ENCODE measurements around the gene VCX.

The VCX gene

DNA sequence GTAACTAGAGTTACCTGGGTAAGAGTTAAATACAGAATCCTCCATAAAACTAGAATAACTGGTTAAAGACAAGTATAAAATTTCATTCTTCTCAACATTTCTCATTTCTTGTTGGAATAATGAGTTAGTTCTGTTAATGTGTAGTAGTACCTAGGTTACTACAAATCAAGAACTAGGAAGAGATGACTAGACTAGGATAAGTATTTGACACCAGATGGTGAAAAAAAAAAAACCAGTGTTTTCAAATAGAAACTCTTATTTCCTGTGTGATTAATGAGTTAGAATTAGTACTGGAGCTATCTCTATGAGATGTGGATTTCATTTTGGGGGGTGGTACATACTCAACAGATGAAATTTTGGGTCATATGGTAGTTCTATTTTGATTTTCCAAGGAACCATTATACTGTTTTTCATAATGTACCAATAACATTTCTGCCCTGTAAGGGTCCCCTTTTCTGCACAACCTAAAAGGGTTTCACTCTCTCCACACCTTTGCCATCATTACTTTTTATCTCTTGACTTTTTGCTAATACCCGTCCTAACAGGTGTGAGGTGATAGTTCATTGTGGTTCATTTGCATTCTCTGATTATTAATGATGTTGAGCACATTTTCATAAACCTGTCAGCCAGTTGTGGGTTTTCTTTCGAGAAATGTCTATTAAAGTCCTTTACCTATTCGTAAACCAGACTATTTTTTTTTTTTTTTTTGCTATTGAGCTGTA, 1.7 kb upstream of the VCX start:
- ATAC-seq, result no peak
- no peak for TF ChIP-seq TOX (CRISPR knock-in tag; IDR thresholded peaks at IDR 0.05; ENCODE audit: borderline replicate concordance)
- TF ChIP-seq ESRRG (CRISPR knock-in tag; IDR thresholded peaks at IDR 0.05), result no peak
- no peak for TF ChIP-seq ARNTL (CRISPR knock-in tag; IDR thresholded peaks at IDR 0.05; ENCODE audit: borderline replicate concordance, low read depth)
- no peak for TF ChIP-seq ZNF8 (CRISPR knock-in tag; IDR thresholded peaks at IDR 0.05)
- no peak for TF ChIP-seq ZNF70 (CRISPR knock-in tag; IDR thresholded peaks at IDR 0.05)
- TF ChIP-seq, protein P1, sequence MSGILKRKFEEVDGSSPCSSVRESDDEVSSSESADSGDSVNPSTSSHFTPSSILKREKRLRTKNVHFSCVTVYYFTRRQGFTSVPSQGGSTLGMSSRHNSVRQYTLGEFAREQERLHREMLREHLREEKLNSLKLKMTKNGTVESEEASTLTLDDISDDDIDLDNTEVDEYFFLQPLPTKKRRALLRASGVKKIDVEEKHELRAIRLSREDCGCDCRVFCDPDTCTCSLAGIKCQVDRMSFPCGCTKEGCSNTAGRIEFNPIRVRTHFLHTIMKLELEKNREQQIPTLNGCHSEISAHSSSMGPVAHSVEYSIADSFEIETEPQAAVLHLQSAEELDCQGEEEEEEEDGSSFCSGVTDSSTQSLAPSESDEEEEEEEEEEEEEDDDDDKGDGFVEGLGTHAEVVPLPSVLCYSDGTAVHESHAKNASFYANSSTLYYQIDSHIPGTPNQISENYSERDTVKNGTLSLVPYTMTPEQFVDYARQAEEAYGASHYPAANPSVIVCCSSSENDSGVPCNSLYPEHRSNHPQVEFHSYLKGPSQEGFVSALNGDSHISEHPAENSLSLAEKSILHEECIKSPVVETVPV (CRISPR knock-in tag; IDR thresholded peaks at IDR 0.05), result no peak
- TF ChIP-seq GLIS3 (CRISPR knock-in tag; IDR thresholded peaks at IDR 0.05), result no peak
- TF ChIP-seq RARB (CRISPR knock-in tag; IDR thresholded peaks at IDR 0.05), result no peak
- no peak for TF ChIP-seq TCF4 (CRISPR knock-in tag; IDR thresholded peaks at IDR 0.05; ENCODE audit: borderline replicate concordance)
- no peak for TF ChIP-seq ZFP3 (CRISPR knock-in tag; IDR thresholded peaks at IDR 0.05)
- TF ChIP-seq, protein P2, sequence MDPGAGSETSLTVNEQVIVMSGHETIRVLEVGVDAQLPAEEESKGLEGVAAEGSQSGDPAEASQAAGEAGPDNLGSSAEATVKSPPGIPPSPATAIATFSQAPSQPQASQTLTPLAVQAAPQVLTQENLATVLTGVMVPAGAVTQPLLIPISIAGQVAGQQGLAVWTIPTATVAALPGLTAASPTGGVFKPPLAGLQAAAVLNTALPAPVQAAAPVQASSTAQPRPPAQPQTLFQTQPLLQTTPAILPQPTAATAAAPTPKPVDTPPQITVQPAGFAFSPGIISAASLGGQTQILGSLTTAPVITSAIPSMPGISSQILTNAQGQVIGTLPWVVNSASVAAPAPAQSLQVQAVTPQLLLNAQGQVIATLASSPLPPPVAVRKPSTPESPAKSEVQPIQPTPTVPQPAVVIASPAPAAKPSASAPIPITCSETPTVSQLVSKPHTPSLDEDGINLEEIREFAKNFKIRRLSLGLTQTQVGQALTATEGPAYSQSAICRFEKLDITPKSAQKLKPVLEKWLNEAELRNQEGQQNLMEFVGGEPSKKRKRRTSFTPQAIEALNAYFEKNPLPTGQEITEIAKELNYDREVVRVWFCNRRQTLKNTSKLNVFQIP (CRISPR knock-in tag; IDR thresholded peaks at IDR 0.05; ENCODE audit: borderline replicate concordance, low read depth), result no peak
- no peak for TF ChIP-seq ISL1 (CRISPR knock-in tag; IDR thresholded peaks at IDR 0.05)
- no peak for TF ChIP-seq BACH2 (CRISPR knock-in tag; IDR thresholded peaks at IDR 0.05; ENCODE audit: borderline replicate concordance)
- no peak for TF ChIP-seq ZC3H10 (CRISPR knock-in tag; IDR thresholded peaks at IDR 0.05)
- no peak for TF ChIP-seq OSR1 (CRISPR knock-in tag; IDR thresholded peaks at IDR 0.05)
- no peak for TF ChIP-seq ZNF565 (CRISPR knock-in tag; conservative IDR thresholded peaks at IDR 0.05; ENCODE audit: low read depth)
- no peak for TF ChIP-seq PATZ1 (CRISPR knock-in tag; IDR thresholded peaks at IDR 0.05; ENCODE audit: borderline replicate concordance)
- no peak for TF ChIP-seq ZFP30 (CRISPR knock-in tag; IDR thresholded peaks at IDR 0.05)
- TF ChIP-seq PPARA (CRISPR knock-in tag; IDR thresholded peaks at IDR 0.05; ENCODE audit: borderline replicate concordance), result no peak
- TF ChIP-seq SNAI2 (CRISPR knock-in tag; IDR thresholded peaks at IDR 0.05), result no peak

- TF ChIP-seq ARNTL (CRISPR knock-in tag; IDR thresholded peaks at IDR 0.05; ENCODE audit: borderline replicate concordance, low read depth) (no peak), CSDC2 (CRISPR knock-in tag; IDR thresholded peaks at IDR 0.05) (no peak), RARB (CRISPR knock-in tag; IDR thresholded peaks at IDR 0.05) (no peak), ZNF8 (CRISPR knock-in tag; IDR thresholded peaks at IDR 0.05) (no peak), ESRRG (CRISPR knock-in tag; IDR thresholded peaks at IDR 0.05) (no peak), ZFP30 (CRISPR knock-in tag; IDR thresholded peaks at IDR 0.05) (no peak), CREB5 (CRISPR knock-in tag; IDR thresholded peaks at IDR 0.05; ENCODE audit: low read depth) (no peak), ISL1 (CRISPR knock-in tag; IDR thresholded peaks at IDR 0.05) (no peak)
- TF ChIP-seq, protein P2 (CRISPR knock-in tag; IDR thresholded peaks at IDR 0.05; ENCODE audit: borderline replicate concordance, low read depth), result no peak
- TF ChIP-seq, protein P3, sequence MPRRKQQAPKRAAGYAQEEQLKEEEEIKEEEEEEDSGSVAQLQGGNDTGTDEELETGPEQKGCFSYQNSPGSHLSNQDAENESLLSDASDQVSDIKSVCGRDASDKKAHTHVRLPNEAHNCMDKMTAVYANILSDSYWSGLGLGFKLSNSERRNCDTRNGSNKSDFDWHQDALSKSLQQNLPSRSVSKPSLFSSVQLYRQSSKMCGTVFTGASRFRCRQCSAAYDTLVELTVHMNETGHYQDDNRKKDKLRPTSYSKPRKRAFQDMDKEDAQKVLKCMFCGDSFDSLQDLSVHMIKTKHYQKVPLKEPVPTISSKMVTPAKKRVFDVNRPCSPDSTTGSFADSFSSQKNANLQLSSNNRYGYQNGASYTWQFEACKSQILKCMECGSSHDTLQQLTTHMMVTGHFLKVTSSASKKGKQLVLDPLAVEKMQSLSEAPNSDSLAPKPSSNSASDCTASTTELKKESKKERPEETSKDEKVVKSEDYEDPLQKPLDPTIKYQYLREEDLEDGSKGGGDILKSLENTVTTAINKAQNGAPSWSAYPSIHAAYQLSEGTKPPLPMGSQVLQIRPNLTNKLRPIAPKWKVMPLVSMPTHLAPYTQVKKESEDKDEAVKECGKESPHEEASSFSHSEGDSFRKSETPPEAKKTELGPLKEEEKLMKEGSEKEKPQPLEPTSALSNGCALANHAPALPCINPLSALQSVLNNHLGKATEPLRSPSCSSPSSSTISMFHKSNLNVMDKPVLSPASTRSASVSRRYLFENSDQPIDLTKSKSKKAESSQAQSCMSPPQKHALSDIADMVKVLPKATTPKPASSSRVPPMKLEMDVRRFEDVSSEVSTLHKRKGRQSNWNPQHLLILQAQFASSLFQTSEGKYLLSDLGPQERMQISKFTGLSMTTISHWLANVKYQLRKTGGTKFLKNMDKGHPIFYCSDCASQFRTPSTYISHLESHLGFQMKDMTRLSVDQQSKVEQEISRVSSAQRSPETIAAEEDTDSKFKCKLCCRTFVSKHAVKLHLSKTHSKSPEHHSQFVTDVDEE (CRISPR knock-in tag; IDR thresholded peaks at IDR 0.05), result no peak
- ATAC-seq, result no peak
Measured at GRCh38 chrX:7852166-7852565, 9.2 kb downstream of the VCX start.

Measured in SK-N-SH treated with all-trans-retinoic acid at 6 μM for 48 hours (cell line).